Measurements from ENCODE around the gene CD320. TPM values are rescaled to one million over a fixed set of nuclear protein-coding genes. Genes with fewer than 3 reads are reported as not detected.

CD320 gene
- total and polyA plus RNA-seq, 2 of the 8 experiments (the other 6 are each of a cell fraction or from before 2014, with no cell fraction given), result 80.4 to 157 TPM

DNA sequence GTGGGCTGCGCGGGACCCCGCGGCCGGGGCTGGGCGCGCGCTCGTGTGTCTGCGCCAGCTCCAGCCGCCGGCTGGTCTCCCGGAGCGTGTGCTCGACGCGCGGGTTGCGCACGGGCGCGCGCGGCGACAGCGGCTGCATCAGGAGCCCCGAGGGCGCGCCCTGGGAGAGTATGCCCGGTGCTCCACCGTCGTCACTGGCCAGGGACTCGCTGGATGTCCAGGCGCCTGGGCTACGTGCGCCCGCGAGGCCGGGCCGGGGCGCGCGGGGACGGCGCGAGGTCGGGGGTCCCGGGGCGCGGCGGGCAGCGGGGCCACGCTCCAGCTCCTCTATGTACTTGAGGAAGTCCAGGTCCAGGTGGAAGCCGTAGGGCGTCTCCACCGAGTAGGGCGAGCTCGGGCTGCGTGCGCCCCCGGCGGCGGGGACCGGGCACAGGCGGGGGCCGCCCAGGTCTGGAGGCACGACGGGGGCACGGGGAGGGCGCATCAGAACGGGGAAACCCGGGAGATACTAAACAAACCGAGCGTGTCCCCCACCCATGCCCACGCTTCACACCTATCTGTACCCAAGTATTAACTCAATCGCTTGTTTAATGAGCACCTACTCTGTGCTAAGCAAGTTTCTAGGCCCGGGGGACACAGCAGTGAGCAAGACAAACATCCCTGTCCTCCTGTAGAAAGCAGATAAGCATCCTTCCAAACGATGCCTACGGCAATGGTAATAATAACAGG lies 27.3 kb upstream of the CD320 start (continued):
- TF ChIP-seq CTCF (IDR thresholded peaks at IDR 0.05; ENCODE audit: control extremely low read depth in 1 of 3, insufficient read depth in 1 of 3, low read depth in 1 of 3, low read length in 3 of 3) (peak; percentile 42 to 70 (median 53); a peak in 3 of 4 replicates), RNF2 (IDR thresholded peaks at IDR 0.05; ENCODE audit: borderline replicate concordance, low read depth, low read length, missing control alignments, poor library complexity, severe bottlenecking) (no peak)

All from H1 (cell line).